H1 (cell line): ENCODE measurements around the gene SEMA6A. TPM values are rescaled to one million over a fixed set of nuclear protein-coding genes. Genes with fewer than 3 reads are reported as not detected.

Source experiments
- CTCF ChIA-PET: fragments of 300-600 bp; sonication (Branson Sonifier 250); formaldehyde crosslinking; loops from one replicate; lab custom pipeline; 2021; ENCODE audit not compliant: partially characterized antibody; lab: Charles Lee
- POLR2A ChIA-PET: fragments of 300-600 bp; sonication (Branson Sonifier 250); formaldehyde crosslinking; loops from one replicate; lab custom pipeline; 2021; ENCODE audit warnings: inconsistent platforms; ENCODE audit not compliant: partially characterized antibody; lab: Charles Lee
- DNase-seq, 2 experiments: peaks; one replicate each; pipeline versions ENCODE4 v3.0.0 to v3.0.0-alpha.2; 2010 to 2022; ENCODE audit warnings: low spot score in 2 of 2, low read depth in 1 of 2, mixed read lengths in 1 of 2
- FAIRE-seq: peaks from 2 replicates; lab custom pipeline; 2011; peaks lifted over from hg19 to GRCh38; lab: Jason Lieb, UNC
- H2AFZ ChIP-seq: 2 replicates; pipeline ENCODE4 v1.8.1; 2012; ENCODE audit warnings: low read length, inconsistent platforms
- H2AK5ac ChIP-seq: 2 replicates; pipeline ENCODE4 v1.6.1; 2013; ENCODE audit warnings: low read depth, low read length
- H2BK120ac ChIP-seq: replicated peaks from 2 replicates; pipeline ENCODE3; 2013; ENCODE audit warnings: low read depth, low read length, inconsistent platforms
- H2BK12ac ChIP-seq: 2 replicates; pipeline ENCODE4 v1.6.1; 2013; ENCODE audit warnings: low read depth, low read length
- H2BK15ac ChIP-seq: 2 replicates; pipeline ENCODE4 v1.6.1; 2013; ENCODE audit warnings: low read length
- H2BK20ac ChIP-seq: 2 replicates; pipeline ENCODE4 v1.6.1; 2013; ENCODE audit warnings: low read length
- H2BK5ac ChIP-seq: 2 replicates; pipeline ENCODE4 v1.6.1; 2013; ENCODE audit warnings: low read depth, low read length
- H3K14ac ChIP-seq: 2 replicates; pipeline ENCODE4 v1.6.1; 2013; ENCODE audit warnings: inconsistent platforms; ENCODE audit not compliant: insufficient read length
- H3K18ac ChIP-seq: 2 replicates; pipeline ENCODE4 v1.6.1; 2013; ENCODE audit warnings: low read length; ENCODE audit errors: extremely low read depth
- H3K23ac ChIP-seq: 2 replicates; pipeline ENCODE4 v1.6.1; 2013; ENCODE audit warnings: inconsistent platforms; ENCODE audit not compliant: insufficient read length
- H3K23me2 ChIP-seq: 2 replicates; pipeline ENCODE4 v1.6.1; 2013; ENCODE audit warnings: low read depth, low read length
- H3K27ac ChIP-seq: 2 replicates; pipeline ENCODE4 v1.6.1; 2011; ENCODE audit warnings: low read depth, low read length, inconsistent platforms
- H3K27me3 ChIP-seq, 4 experiments: replicated peaks in 1 of 4; 1 replicate in 1 of 4; 2 replicates in 3 of 4; pipeline versions ENCODE4 v1.6.1 to v1.8.1; 2011 to 2013; ENCODE audit warnings: low read length in 3 of 4, mild to moderate bottlenecking in 3 of 4, inconsistent platforms in 2 of 4, mixed read lengths in 2 of 4, moderate library complexity in 1 of 4; ENCODE audit not compliant: control insufficient read depth in 3 of 4, insufficient read depth in 3 of 4; ENCODE audit errors: extremely low read depth in 1 of 4
- H3K36me3 ChIP-seq, 4 experiments: 2 replicates each; pipeline versions ENCODE4 v1.6.1 to v1.8.1; 2011 to 2013; ENCODE audit warnings: mild to moderate bottlenecking in 4 of 4, low read length in 3 of 4, moderate library complexity in 2 of 4, control low read depth in 1 of 4, inconsistent platforms in 1 of 4; ENCODE audit not compliant: insufficient read depth in 4 of 4, control insufficient read depth in 2 of 4
- H3K4ac ChIP-seq: replicated peaks from 2 replicates; pipeline ENCODE3; 2013; ENCODE audit warnings: low read length, low read depth, mixed read lengths, inconsistent platforms; ENCODE audit not compliant: insufficient read length
- H3K4me1 ChIP-seq, 4 experiments: replicated peaks in 1 of 4; 1 replicate in 1 of 4; 2 replicates in 3 of 4; pipeline versions ENCODE4 v1.6.1 to v1.8.1; 2011 to 2013; ENCODE audit warnings: low read length in 3 of 4, inconsistent platforms in 2 of 4, mixed read lengths in 1 of 4; ENCODE audit not compliant: insufficient read depth in 4 of 4, control insufficient read depth in 3 of 4
- H3K4me2 ChIP-seq, 2 experiments: 2 replicates each; pipeline versions ENCODE4 v1.6.1 to v1.8.1; 2011 to 2013; ENCODE audit warnings: low read depth in 2 of 2, low read length in 2 of 2, control low read depth in 1 of 2, inconsistent platforms in 1 of 2, mild to moderate bottlenecking in 1 of 2; ENCODE audit not compliant: insufficient read depth in 1 of 2
- H3K4me3 ChIP-seq, 4 experiments: fragments of 200-600, 300-600 bp in 1 of 4; sonication (generic), shearing (Covaris generic), sonication (Bioruptor Twin) in 1 of 4; 2 replicates each; pipeline versions ENCODE4 v1.5.1 to v1.8.1; 2011 to 2016; ENCODE audit warnings: low read length in 4 of 4, low read depth in 3 of 4, control low read depth in 2 of 4, inconsistent platforms in 2 of 4, mild to moderate bottlenecking in 2 of 4, mixed read lengths in 1 of 4, moderate library complexity in 1 of 4; ENCODE audit not compliant: insufficient read depth in 2 of 4; ENCODE audit errors: extremely low read depth in 1 of 4
- H3K56ac ChIP-seq: replicated peaks from 2 replicates; pipeline ENCODE3; 2013; ENCODE audit warnings: low read depth, mild to moderate bottlenecking, mixed read lengths, low read length, inconsistent platforms; ENCODE audit not compliant: insufficient read length
- H3K79me1 ChIP-seq: 2 replicates; pipeline ENCODE4 v1.6.1; 2013; ENCODE audit warnings: low read depth, low read length, control low read depth
- H3K79me2 ChIP-seq, 2 experiments: 2 replicates each; pipeline versions ENCODE4 v1.6.1 to v1.8.1; 2012 to 2013; ENCODE audit warnings: low read length in 2 of 2, mild to moderate bottlenecking in 2 of 2, inconsistent platforms in 1 of 2; ENCODE audit not compliant: insufficient read depth in 2 of 2, control insufficient read depth in 1 of 2
- H3K9ac ChIP-seq, 4 experiments: replicated peaks in 1 of 4; 1 replicate in 1 of 4; 2 replicates in 3 of 4; pipeline versions ENCODE4 v1.6.1 to v1.8.1; 2011 to 2013; ENCODE audit warnings: low read depth in 3 of 4, low read length in 3 of 4, control low read depth in 2 of 4, mild to moderate bottlenecking in 2 of 4, moderate library complexity in 2 of 4, inconsistent platforms in 1 of 4; ENCODE audit errors: extremely low read depth in 1 of 4
- H3K9me3 ChIP-seq, 2 experiments: 2 replicates each; pipeline versions ENCODE4 v1.6.1 to v1.8.1; 2012 to 2013; ENCODE audit warnings: mild to moderate bottlenecking in 2 of 2, moderate library complexity in 2 of 2, control low read depth in 1 of 2, inconsistent platforms in 1 of 2, low read depth in 1 of 2, low read length in 1 of 2, mixed read lengths in 1 of 2; ENCODE audit not compliant: insufficient read depth in 2 of 2
- H4K20me1 ChIP-seq, 2 experiments: replicated peaks in 1 of 2; 2 replicates each; pipeline versions ENCODE3 to v1.8.1; 2011 to 2013; ENCODE audit warnings: inconsistent platforms in 2 of 2, low read length in 2 of 2, mild to moderate bottlenecking in 1 of 2; ENCODE audit not compliant: insufficient read depth in 2 of 2, control insufficient read depth in 1 of 2
- H4K5ac ChIP-seq: 2 replicates; pipeline ENCODE4 v1.6.1; 2013; ENCODE audit warnings: low read length, low read depth, mixed read lengths, inconsistent platforms; ENCODE audit not compliant: insufficient read length
- H4K8ac ChIP-seq: 2 replicates; pipeline ENCODE4 v1.8.0; 2013; ENCODE audit warnings: mild to moderate bottlenecking, moderate library complexity, low read length, inconsistent platforms; ENCODE audit not compliant: insufficient read depth; ENCODE audit errors: extremely low read depth
- H4K91ac ChIP-seq: replicated peaks from 2 replicates; pipeline ENCODE3; 2013; ENCODE audit warnings: low read length, mixed read lengths, inconsistent platforms; ENCODE audit not compliant: insufficient read length
- ASH2L ChIP-seq: fragments of 200-600, 300-600 bp; sonication (generic); IDR thresholded peaks from one replicate; pipeline ENCODE4 v1.7.1; 2017; ENCODE audit warnings: low read length
- POLR2A ChIP-seq, 2 experiments: IDR thresholded peaks; 1 replicate in 1 of 2; 2 replicates in 1 of 2; pipeline ENCODE4 v1.6.1; 2011; ENCODE audit warnings: low read depth in 2 of 2, low read length in 2 of 2, mild to moderate bottlenecking in 2 of 2; ENCODE audit errors: control extremely low read depth in 1 of 2
- WGBS, 2 experiments: shearing (Covaris generic) in 1 of 2; methylation state at CpG; one replicate each; pipeline versions ENCODE4 v1.1.6 to v1.1.7; 2013 to 2015; ENCODE audit warnings: low lambda C conversion rate in 2 of 2, mixed read lengths in 2 of 2, inconsistent platforms in 1 of 2, low coverage in 1 of 2, missing lambda C conversion rate in 1 of 2; ENCODE audit not compliant: insufficient replicate concordance in 2 of 2, insufficient coverage in 1 of 2, insufficient read length in 1 of 2; ENCODE audit errors: extremely low coverage in 1 of 2, missing lambda C conversion rate in 1 of 2; 5-methylcytosine and 5-hydroxymethylcytosine counted together
- polyA plus RNA-seq, 7 experiments: library from polyadenylated mRNA; depleted of rRNA in 3 of 7; stranded (reverse) in 5 of 7; unstranded in 2 of 7; fragments of >200 nt in 5 of 7; fragments of 200-250 nt in 2 of 7; gene quantifications; 1 replicate in 5 of 7; 2 replicates in 1 of 7; 4 replicates in 1 of 7; pipeline versions ENCODE4 v1.2.1 to v1.2.3, GENCODE V29; 2011 to 2013; ENCODE audit warnings: missing spikeins in 2 of 7, mixed read lengths in 2 of 7
- total RNA-seq: library from RNA; stranded (reverse); fragmentation: NEBNext Ultra II Directional; extraction: Animal tissue kit (Norgen Biotek cat#: 25700); gene quantifications from 2 replicates; pipeline ENCODE4 v1.2.1, GENCODE V29; 2021

The SEMA6A gene
- total and polyA plus RNA-seq, 2 of the 8 experiments (the other 6 are each of a cell fraction or from before 2014, with no cell fraction given): 78.3 to 277 TPM

DNA sequence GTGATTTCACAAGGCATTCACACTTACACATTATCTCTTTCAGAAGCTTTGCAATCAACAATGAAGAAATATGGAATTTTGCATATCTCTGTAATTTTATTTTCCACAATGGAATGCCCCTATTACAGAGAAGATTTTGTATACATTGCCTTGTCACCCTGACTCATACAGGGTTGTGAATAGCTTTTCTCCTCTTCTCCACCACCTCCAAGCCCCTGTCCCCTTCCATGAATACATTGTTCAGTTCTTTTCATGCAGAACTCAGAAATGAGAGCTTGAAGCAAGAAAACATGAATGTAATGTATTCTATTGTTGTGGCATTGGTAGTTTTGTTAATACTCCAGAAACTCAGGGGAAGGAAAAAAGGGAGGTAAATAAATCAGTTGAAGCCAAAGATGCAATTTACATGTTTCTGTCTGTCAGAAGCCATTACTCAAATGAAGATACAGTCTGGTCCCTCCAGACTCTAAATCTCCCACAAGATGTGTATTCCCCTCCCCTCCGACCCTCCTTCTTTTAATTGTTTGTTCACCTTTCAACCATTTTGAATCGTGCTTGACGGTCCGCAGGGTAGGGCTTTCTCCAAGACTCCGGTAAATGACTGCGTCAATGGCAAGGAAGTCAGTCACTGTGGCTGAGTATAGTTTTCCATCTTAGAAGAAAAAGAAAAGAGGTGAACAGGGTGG lies 86.1 kb downstream of the SEMA6A start:
- no peak overlapping the region for H2BK12ac ChIP-seq
- peaks cover 2% of the 10 kb centered on the region; the same call in 1 of the 2 replicates for H3K79me1 ChIP-seq
- no peaks in the 10 kb centered on the region for H3K9me3 ChIP-seq
- no peak overlapping the region for H3K14ac ChIP-seq
- POLR2A ChIA-PET: no interaction called here
- H3K18ac ChIP-seq: no peak overlapping the region
- H3K27ac ChIP-seq: no peak overlapping the region
- CTCF ChIA-PET: no interaction called here
- no peak overlapping the region for H3K4me2 ChIP-seq
- no peak overlapping the region for H3K4me3 ChIP-seq
- H2BK20ac ChIP-seq: no peak overlapping the region
- H3K4ac ChIP-seq: no peak overlapping the region
- no peak overlapping the region for H3K9ac ChIP-seq
- no peak overlapping the region for H2BK120ac ChIP-seq
- H3K79me2 ChIP-seq: peaks cover 0 to 5% of the 10 kb centered on the region in 2 experiments; a peak in 1 of 4 replicates
- peaks cover 0 to 12% of the 10 kb centered on the region in 2 experiments for H4K20me1 ChIP-seq
- no peak for FAIRE-seq
- no peak overlapping the region for H2AK5ac ChIP-seq
- DNase-seq: no peak
- H4K91ac ChIP-seq: no peak overlapping the region
- H3K4me1 ChIP-seq: no peaks in the 10 kb centered on the region; a peak in 1 of 7 replicates
- peaks cover 49 to 100% (median 79%) of the 10 kb centered on the region in 4 experiments for H3K36me3 ChIP-seq
- H4K8ac ChIP-seq: no peak overlapping the region
- no peak overlapping the region for H3K23ac ChIP-seq
- H2AFZ ChIP-seq: no peak overlapping the region
- WGBS, 2 experiments: 92% methylated on average over 6 of the region's 6 CpGs; no CpG with 5 or more reads in 1 of the 2 experiments
- no peaks in the 10 kb centered on the region for H3K23me2 ChIP-seq
- no peak overlapping the region for H2BK15ac ChIP-seq
- TF ChIP-seq POLR2A (IDR thresholded peaks at IDR 0.05; ENCODE audit: control extremely low read depth in 1 of 2, low read depth in 2 of 2, low read length in 2 of 2) (0 out of 3 replicates have a peak, but pooled peaks of 1 of the 2 experiments have one; percentile 7), ASH2L (no peak)
- TF ChIP-seq, all 59 proteins: peak for 1
- H4K5ac ChIP-seq: no peak overlapping the region
- H3K56ac ChIP-seq: no peak overlapping the region
- no peak overlapping the region for H2BK5ac ChIP-seq
- no peaks in the 10 kb centered on the region for H3K27me3 ChIP-seq
